Suprapubic skin (tissue), 4 donors: ENCODE data around the gene CLSTN2. TPM values are rescaled to one million over a fixed set of nuclear protein-coding genes. Genes with fewer than 3 reads are reported as not detected.

Source experiments
- DNase-seq, 2 donors: peaks; one replicate each; pipeline ENCODE4 v3.0.0-alpha.2; 2019; ENCODE audit warnings: low spot score in 2 of 2
- H3K27ac ChIP-seq: fragments of 200-600 bp; sonication (generic); one replicate; pipeline ENCODE4 v1.5.1; 2019
- H3K27me3 ChIP-seq: fragments of 200-600 bp; sonication (generic); one replicate; pipeline ENCODE4 v1.5.1; 2019
- H3K36me3 ChIP-seq: fragments of 200-600 bp; sonication (generic); one replicate; pipeline ENCODE4 v1.5.1; 2019
- H3K4me1 ChIP-seq: fragments of 200-600 bp; sonication (generic); one replicate; pipeline ENCODE4 v1.5.1; 2019
- H3K4me3 ChIP-seq: fragments of 200-600 bp; sonication (generic); one replicate; pipeline ENCODE4 v1.5.1; 2019; ENCODE audit warnings: mild to moderate bottlenecking
- H3K9me3 ChIP-seq: fragments of 200-600 bp; sonication (generic); one replicate; pipeline ENCODE4 v1.5.1; 2019
- CTCF ChIP-seq, 2 donors: fragments of 200-600 bp in 1 of 2; fragments of 450-650 bp in 1 of 2; sonication (generic) in 1 of 2; IDR thresholded peaks; one replicate each; pipeline ENCODE4 v1.5.1; 2016 to 2019; ENCODE audit warnings: antibody characterized with exemption in 2 of 2, mild to moderate bottlenecking in 1 of 2, moderate library complexity in 1 of 2
- EP300 ChIP-seq: sonication (generic); formaldehyde crosslinking; IDR thresholded peaks from one replicate; pipeline ENCODE4 v1.6.1; 2017; ENCODE audit warnings: antibody characterized with exemption
- POLR2A ChIP-seq, 2 donors: fragments of 450-650 bp; IDR thresholded peaks; one replicate each; pipeline ENCODE4 v1.6.1; 2017; ENCODE audit warnings: antibody characterized with exemption in 2 of 2, mild to moderate bottlenecking in 2 of 2, moderate library complexity in 2 of 2
- POLR2AphosphoS5 ChIP-seq, 3 donors: sonication (generic); formaldehyde crosslinking; IDR thresholded peaks; one replicate each; pipeline ENCODE4 v1.6.1; 2017; ENCODE audit warnings: antibody characterized with exemption in 3 of 3
- WGBS: methylation state at CpG from one replicate; pipeline ENCODE4 v1.1.5; 2018; 5-methylcytosine and 5-hydroxymethylcytosine counted together
- total RNA-seq, 4 donors: library from RNA; depleted of rRNA; stranded (reverse); fragments of >200 nt; gene quantifications; one replicate each; pipeline ENCODE4 v1.1.0, GENCODE V29; 2016

CLSTN2 gene
- total RNA-seq, 4 donors from 2014 or later, result 4.3 to 14.1 (median 7.4) TPM

GRCh38 chr3:140505876-140506275, 570.9 kb downstream of the CLSTN2 start:
- H3K4me1 ChIP-seq, result no peaks in the 10 kb centered on the region
- no peak for DNase-seq
- no peak overlapping the region for H3K27ac ChIP-seq
- TF ChIP-seq EP300 (no peak), CTCF (IDR thresholded peaks at IDR 0.05) (no peak), POLR2AphosphoS5 (IDR thresholded peaks at IDR 0.05) (no peak), POLR2A (IDR thresholded peaks at IDR 0.05) (no peak)
- H3K36me3 ChIP-seq, result no peaks in the 10 kb centered on the region
- 69% methylated on average over 4 of the region's 4 CpGs for WGBS
- no peaks in the 10 kb centered on the region for H3K9me3 ChIP-seq
- H3K27me3 ChIP-seq, result no peaks in the 10 kb centered on the region
- no peak overlapping the region for H3K4me3 ChIP-seq

GRCh38 chr3:140508550-140508949, 573.6 kb downstream of the CLSTN2 start:
- TF ChIP-seq EP300, result no peak
- no peak for TF ChIP-seq POLR2AphosphoS5 (IDR thresholded peaks at IDR 0.05)
- no peak for TF ChIP-seq POLR2A (IDR thresholded peaks at IDR 0.05)
- no peak for TF ChIP-seq CTCF (IDR thresholded peaks at IDR 0.05)
- no peaks in the 10 kb centered on the region for H3K36me3 ChIP-seq
- no peak overlapping the region for H3K4me3 ChIP-seq
- no peaks in the 10 kb centered on the region for H3K27me3 ChIP-seq
- DNase-seq, result no peak
- 64% methylated on average over 2 of the region's 3 CpGs for WGBS
- H3K27ac ChIP-seq, result no peak overlapping the region
- H3K4me1 ChIP-seq, result no peaks in the 10 kb centered on the region
- no peaks in the 10 kb centered on the region for H3K9me3 ChIP-seq

- Histone ChIP-seq H3K9me3 (no peaks in the 10 kb centered on the region), H3K27ac (no peak overlapping the region), H3K4me1 (no peaks in the 10 kb centered on the region), H3K4me3 (no peak overlapping the region), H3K27me3 (no peaks in the 10 kb centered on the region), H3K36me3 (no peaks in the 10 kb centered on the region)
- 38% methylated on average over 2 of the region's 2 CpGs for WGBS
- TF ChIP-seq POLR2A (IDR thresholded peaks at IDR 0.05), result no peak
- no peak for TF ChIP-seq EP300
- no peak for TF ChIP-seq CTCF (IDR thresholded peaks at IDR 0.05)
- no peak for TF ChIP-seq POLR2AphosphoS5 (IDR thresholded peaks at IDR 0.05)
- DNase-seq, result no peak
Observed at GRCh38 chr3:140509534-140509933, 574.5 kb downstream of the CLSTN2 start.

GRCh38 chr3:140510303-140510861, 575.4 kb downstream of the CLSTN2 start:
- no peak for DNase-seq
- Histone ChIP-seq H3K9me3 (no peaks in the 10 kb centered on the region), H3K4me3 (no peak overlapping the region), H3K4me1 (no peaks in the 10 kb centered on the region), H3K36me3 (no peaks in the 10 kb centered on the region), H3K27ac (no peak overlapping the region), H3K27me3 (no peaks in the 10 kb centered on the region)
- 15% methylated on average over 6 of the region's 6 CpGs for WGBS
- no peak for TF ChIP-seq POLR2A (IDR thresholded peaks at IDR 0.05)
- no peak for TF ChIP-seq CTCF (IDR thresholded peaks at IDR 0.05)
- no peak for TF ChIP-seq EP300
- no peak for TF ChIP-seq POLR2AphosphoS5 (IDR thresholded peaks at IDR 0.05)

- TF ChIP-seq POLR2AphosphoS5 (IDR thresholded peaks at IDR 0.05), result no peak
- TF ChIP-seq CTCF (IDR thresholded peaks at IDR 0.05), result no peak
- TF ChIP-seq POLR2A (IDR thresholded peaks at IDR 0.05), result no peak
- TF ChIP-seq EP300, result no peak
- peaks cover under 1% of the 10 kb centered on the region for H3K9me3 ChIP-seq
- no peak overlapping the region for H3K4me3 ChIP-seq
- H3K4me1 ChIP-seq, result no peaks in the 10 kb centered on the region
- H3K36me3 ChIP-seq, result no peaks in the 10 kb centered on the region
- H3K27me3 ChIP-seq, result peaks cover 6% of the 10 kb centered on the region
- 73% methylated on average over 9 of the region's 10 CpGs for WGBS
- H3K27ac ChIP-seq, result no peak overlapping the region
- DNase-seq, result no peak
Observed at GRCh38 chr3:140521751-140522445, 586.9 kb downstream of the CLSTN2 start.
